ENCODE data around the gene IL18BP.

IL18BP gene

GRCh38 chr11:71996517-71996916 is 2.2 kb upstream of the IL18BP start:
- DNase-seq (ENCODE audit: low read depth in 3 of 3, low spot score in 1 of 3), result no peak

GRCh38 chr11:71996946-71997345 is 1.8 kb upstream of the IL18BP start:
- DNase-seq (ENCODE audit: low read depth in 3 of 3, low spot score in 1 of 3), result no peak

GRCh38 chr11:71997594-71997993 is 1.1 kb upstream of the IL18BP start:
- no peak for DNase-seq (ENCODE audit: low read depth in 3 of 3, low spot score in 1 of 3)

DNA sequence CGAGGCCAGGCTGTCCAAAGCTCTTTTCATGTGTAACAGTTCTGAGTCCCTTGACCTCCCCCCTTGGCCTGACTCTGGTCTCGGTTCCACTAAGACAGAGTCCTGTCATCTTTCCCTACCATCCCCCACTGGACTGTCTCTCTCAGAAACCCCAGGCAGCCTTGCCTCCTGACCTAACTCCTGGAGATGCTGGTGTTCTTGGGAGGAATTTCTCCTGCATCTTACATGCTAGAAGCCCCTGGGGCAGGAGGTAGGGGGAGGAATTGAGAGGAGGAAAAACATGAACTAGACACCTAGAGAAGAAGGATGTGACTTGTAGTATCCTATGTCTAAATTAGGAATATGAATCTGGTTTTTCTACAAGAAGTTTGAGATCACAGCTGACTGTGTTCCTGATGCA is 648 bp upstream of the IL18BP start:
- DNase-seq (ENCODE audit: low read depth in 3 of 3, low spot score in 1 of 3), result no peak

DNA sequence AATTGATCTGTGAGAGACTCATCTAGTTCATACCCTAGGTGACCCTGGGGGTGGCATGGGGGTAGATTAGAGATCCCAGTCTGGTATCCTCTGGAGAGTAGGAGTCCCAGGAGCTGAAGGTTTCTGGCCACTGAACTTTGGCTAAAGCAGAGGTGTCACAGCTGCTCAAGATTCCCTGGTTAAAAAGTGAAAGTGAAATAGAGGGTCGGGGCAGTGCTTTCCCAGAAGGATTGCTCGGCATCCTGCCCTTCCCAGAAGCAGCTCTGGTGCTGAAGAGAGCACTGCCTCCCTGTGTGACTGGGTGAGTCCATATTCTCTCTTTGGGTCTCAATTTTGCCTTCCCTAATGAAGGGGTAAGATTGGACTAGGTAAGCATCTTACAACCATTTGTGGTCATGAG is 653 bp downstream of the IL18BP start:
- no peak for DNase-seq (ENCODE audit: low read depth in 3 of 3, low spot score in 1 of 3)

DNA sequence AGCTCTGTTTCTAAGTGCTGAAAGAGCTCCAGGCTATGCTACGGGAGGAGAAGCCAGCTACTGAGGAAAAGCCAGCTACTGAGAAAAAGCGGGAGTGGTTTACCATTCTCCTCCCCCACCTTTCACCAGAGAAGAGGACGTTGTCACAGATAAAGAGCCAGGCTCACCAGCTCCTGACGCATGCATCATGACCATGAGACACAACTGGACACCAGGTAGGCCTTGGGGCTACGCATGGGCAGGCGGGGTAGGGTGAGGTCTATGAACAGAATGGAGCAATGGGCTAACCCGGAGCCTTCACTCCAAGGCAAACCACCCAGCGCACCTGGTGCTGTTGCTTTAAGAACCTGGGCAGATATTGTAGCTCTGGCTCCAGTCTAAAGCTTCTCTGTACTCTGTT is 1.1 kb downstream of the IL18BP start:
- no peak for DNase-seq (ENCODE audit: low read depth in 3 of 3, low spot score in 1 of 3)

DNA sequence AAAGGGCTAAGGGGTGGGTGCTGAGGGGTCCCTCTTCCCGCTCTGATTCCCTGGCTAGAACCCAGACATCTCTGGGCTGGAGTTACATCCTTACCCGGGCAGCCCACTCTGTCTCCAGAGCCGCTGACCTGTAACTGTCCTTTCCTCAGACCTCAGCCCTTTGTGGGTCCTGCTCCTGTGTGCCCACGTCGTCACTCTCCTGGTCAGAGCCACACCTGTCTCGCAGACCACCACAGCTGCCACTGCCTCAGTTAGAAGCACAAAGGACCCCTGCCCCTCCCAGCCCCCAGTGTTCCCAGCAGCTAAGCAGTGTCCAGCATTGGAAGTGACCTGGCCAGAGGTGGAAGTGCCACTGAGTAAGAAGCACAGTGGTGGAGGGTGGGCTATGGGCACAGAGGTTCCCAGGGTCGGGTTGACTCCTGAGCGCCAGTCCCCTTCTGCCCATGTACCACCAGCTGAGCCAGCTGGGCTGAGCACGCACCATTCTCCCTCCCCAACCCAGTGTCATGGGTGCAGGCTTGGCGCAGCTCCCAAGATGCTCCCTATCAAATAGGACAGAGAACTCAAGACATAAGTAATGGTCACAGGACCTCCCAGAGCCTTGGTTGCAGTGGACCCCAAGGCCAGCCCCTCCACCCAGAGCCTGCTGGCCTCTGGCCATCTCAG is 1.6 kb downstream of the IL18BP start:
- no peak for DNase-seq (ENCODE audit: low read depth in 3 of 3, low spot score in 1 of 3)

- DNase-seq (ENCODE audit: low read depth in 3 of 3, low spot score in 1 of 3), result no peak
These were observed 2.6 kb downstream of the IL18BP start for GRCh38 chr11:72001285-72001684.

GRCh38 chr11:72001834-72002591 is 3.3 kb downstream of the IL18BP start:
- DNase-seq (ENCODE audit: low read depth in 3 of 3, low spot score in 1 of 3), result no peak

DNA sequence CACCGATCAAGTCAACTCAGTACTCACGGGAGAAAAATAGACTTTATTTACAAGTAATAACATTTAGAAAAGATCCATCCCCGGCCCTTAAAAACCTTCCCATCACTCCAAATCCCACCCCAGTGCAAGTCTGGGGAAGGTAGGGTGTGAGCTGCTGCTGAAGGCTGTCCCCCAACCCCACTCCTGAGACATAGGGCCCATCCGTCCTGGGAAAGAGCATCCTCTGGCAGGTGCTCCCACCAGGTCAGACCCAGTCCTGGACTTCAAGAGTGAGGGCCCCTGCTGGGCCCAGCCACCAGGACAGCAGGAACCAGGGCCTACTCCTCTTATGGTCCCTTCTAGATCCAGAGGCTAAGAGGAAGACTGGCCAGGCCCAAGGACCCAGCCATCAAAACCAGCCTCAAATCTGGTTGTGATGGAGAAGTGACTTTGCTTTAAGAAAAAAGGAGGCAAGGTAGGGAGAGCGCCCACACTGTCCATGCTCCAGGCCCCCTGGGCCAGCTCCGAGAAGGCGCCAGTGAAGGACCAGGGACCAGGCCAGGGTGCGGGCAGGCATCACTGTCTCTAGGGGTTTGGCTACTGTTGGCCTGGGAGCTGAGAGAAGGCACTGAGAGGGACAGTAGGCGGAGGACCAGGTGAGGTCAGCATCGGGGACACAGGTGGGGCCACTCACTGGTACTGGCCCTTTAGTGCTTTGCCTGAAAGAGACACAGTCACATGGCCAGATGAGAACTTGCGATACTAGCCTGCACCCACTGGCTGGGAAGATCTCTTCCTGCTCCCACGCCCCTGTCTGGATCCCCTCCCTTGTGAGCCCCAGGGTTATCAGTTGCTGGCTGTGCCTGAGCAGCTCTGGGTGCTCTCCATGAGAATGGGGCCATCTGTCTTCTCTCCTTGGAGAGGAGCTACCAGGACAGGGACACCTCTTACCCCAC is 4.4 kb downstream of the IL18BP start:
- no peak for DNase-seq (ENCODE audit: low read depth in 3 of 3, low spot score in 1 of 3)

GRCh38 chr11:72003776-72004171 is 5.1 kb downstream of the IL18BP start:
- DNase-seq (ENCODE audit: low read depth in 3 of 3, low spot score in 1 of 3), result no peak

GRCh38 chr11:72004515-72005346 is 6.0 kb downstream of the IL18BP start:
- no peak for DNase-seq (ENCODE audit: low read depth in 3 of 3, low spot score in 1 of 3)

GRCh38 chr11:72005347-72006260 is 6.9 kb downstream of the IL18BP start:
- no peak for DNase-seq (ENCODE audit: low read depth in 3 of 3, low spot score in 1 of 3)

DNA sequence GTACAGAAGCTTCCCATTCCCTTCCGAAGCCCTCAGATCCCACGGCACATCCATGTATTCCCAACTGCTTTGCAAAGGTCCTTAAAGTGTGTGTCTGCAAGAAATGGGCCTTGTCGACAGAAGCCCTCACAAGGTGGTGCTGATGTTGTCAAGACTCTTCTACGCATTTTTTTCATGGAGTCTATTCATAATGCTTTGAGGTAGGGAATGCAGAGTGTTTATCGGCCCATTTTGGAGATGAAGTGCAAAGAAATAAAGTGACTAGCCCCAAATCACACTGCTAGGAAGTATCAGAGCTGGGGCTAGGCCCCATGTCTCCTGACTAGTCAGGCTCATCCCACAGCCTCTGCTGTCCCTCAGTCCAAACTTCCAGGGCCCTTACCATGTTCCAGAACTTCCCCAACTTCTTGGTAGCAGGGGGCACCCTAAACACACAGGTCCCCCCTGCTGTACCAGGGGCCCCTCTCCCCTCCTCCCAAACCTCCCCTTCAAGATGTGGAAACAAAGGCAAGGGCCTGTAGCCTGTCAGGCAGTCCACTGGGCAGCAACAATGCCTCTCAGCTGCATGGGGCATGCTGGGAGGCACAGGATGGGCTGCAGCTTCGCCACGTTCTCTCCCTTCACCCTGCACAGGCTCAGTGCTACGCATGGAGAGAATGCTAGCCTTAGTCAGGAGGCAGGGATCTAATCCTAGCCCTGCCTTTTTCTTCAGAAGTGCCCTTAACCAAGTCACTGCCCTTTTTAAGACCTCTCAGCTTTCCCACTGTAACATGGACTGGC is 7.8 kb downstream of the IL18BP start:
- DNase-seq (ENCODE audit: low read depth in 3 of 3, low spot score in 1 of 3), result no peak

- DNase-seq (ENCODE audit: low read depth in 3 of 3, low spot score in 1 of 3), result no peak
These were observed 8.4 kb downstream of the IL18BP start for GRCh38 chr11:72007089-72007476.

DNA sequence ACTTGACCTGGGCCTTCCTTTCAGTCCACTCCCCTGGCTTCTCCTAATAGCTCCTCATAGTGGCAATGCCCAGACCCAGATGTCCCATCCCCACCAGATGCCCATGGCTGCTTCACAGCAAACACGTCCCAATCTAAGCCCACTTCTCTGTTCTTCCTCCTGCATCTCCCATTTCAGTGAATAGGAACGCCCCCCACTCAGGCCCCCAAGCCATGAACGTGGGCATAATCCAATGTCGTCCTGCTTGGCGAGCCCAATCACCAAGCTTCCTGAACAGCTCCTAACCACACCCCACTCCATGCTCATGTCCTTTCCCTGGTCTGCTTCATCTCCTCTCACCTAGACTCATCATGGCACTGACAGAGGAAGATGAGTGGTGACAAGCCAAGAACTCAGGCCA is 8.9 kb downstream of the IL18BP start:
- DNase-seq (ENCODE audit: low read depth in 3 of 3, low spot score in 1 of 3), result no peak

DNA sequence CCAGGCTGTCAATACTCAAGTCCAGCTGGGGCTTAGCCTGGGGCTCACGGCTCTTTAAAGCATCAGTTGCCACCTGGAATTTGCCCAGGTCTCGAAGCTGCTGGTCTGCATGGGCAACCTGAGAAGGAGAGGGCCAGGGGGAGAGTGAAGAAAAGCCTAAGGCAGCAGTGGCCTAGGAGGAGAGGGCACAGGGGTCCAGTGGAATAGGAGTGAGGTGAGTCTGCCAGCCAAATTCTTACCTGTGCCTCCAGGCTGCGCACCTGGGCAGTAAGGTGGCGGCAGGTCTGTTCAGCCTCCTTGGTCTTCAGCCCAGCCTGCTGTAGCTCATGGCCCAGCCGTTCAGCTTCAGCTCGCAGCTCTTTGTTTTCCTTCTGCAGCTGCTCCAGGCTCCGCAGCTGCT is 10.0 kb downstream of the IL18BP start:
- DNase-seq (ENCODE audit: low read depth in 3 of 3, low spot score in 1 of 3), result no peak

DNA sequence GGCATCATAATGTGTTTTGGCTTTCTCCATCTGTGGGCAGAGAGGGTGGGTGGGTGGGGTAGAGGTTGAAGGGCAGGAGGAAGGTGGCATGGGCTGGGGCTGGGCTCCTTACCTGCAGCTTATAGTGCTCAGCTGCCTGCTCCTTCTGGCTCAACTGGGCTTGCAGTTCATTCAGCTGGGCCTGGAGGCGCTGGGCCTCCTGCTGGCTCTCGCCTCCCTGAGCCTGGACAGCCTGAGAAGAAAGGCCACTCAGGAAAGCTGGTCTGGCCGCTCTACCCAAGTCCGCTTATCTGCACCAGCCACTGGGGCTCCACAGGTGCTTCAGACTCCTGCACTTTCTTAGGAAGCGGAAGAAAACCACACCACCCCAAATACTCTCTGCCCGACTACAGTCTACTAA is 10.4 kb downstream of the IL18BP start:
- no peak for DNase-seq (ENCODE audit: low read depth in 3 of 3, low spot score in 1 of 3)
